ENCODE results near the gene NT5C1B.

Gene NT5C1B

GRCh38 chr2:18545384-18545783 lies 44.0 kb downstream of the NT5C1B start:
- Histone ChIP-seq H3K27me3 (replicated peaks; ENCODE audit: insufficient read depth, low read length) (no peaks in the 10 kb centered on the region), H3K4me1 (ENCODE audit: low read length) (0 out of 2 replicates have a peak, but pooled peaks cover 5% of the 10 kb centered on the region), H2AFZ (ENCODE audit: low read length) (no peak overlapping the region), H3K9me2 (replicated peaks; ENCODE audit: insufficient read depth, low read length) (no peaks in the 10 kb centered on the region), H4K20me1 (ENCODE audit: insufficient read depth, low read length) (no peaks in the 10 kb centered on the region), H3K4me2 (ENCODE audit: low read depth, low read length) (no peak overlapping the region), H3K27ac (ENCODE audit: low read length) (no peak overlapping the region), H3K79me2 (ENCODE audit: low read length) (no peaks in the 10 kb centered on the region), H3K9me3 (replicated peaks; ENCODE audit: insufficient read depth, low read length) (no peaks in the 10 kb centered on the region), H3K36me3 (replicated peaks; ENCODE audit: insufficient read depth, low read length) (no peaks in the 10 kb centered on the region), H3K4me3 (ENCODE audit: low read length) (no peak overlapping the region), H3F3A (ENCODE audit: insufficient read depth, low read length) (0 out of 2 replicates have a peak, but pooled peaks cover 5% of the 10 kb centered on the region), H3K9ac (ENCODE audit: low read length) (no peak overlapping the region)
- TF ChIP-seq EZH2phosphoT487 (IDR thresholded peaks at IDR 0.05; ENCODE audit: low read length) = no peak
- TF ChIP-seq, protein P1, sequence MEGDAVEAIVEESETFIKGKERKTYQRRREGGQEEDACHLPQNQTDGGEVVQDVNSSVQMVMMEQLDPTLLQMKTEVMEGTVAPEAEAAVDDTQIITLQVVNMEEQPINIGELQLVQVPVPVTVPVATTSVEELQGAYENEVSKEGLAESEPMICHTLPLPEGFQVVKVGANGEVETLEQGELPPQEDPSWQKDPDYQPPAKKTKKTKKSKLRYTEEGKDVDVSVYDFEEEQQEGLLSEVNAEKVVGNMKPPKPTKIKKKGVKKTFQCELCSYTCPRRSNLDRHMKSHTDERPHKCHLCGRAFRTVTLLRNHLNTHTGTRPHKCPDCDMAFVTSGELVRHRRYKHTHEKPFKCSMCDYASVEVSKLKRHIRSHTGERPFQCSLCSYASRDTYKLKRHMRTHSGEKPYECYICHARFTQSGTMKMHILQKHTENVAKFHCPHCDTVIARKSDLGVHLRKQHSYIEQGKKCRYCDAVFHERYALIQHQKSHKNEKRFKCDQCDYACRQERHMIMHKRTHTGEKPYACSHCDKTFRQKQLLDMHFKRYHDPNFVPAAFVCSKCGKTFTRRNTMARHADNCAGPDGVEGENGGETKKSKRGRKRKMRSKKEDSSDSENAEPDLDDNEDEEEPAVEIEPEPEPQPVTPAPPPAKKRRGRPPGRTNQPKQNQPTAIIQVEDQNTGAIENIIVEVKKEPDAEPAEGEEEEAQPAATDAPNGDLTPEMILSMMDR (IDR thresholded peaks at IDR 0.05; ENCODE audit: low read length) = no peak
- TF ChIP-seq EZH2 (optimal IDR thresholded peaks at IDR 0.05; ENCODE audit: low read depth, low read length) = no peak
- no peak for DNase-seq

GRCh38 chr2:18544171-18544570 lies 45.2 kb downstream of the NT5C1B start:
- no peaks in the 10 kb centered on the region for H3K79me2 ChIP-seq (ENCODE audit: low read length)
- no peak overlapping the region for H3K27ac ChIP-seq (ENCODE audit: low read length)
- H3K4me3 ChIP-seq (ENCODE audit: low read length) = no peak overlapping the region
- no peaks in the 10 kb centered on the region for H3K36me3 ChIP-seq (replicated peaks; ENCODE audit: insufficient read depth, low read length)
- no peak overlapping the region for H2AFZ ChIP-seq (ENCODE audit: low read length)
- H3K4me2 ChIP-seq (ENCODE audit: low read depth, low read length) = no peak overlapping the region
- H3K4me1 ChIP-seq (ENCODE audit: low read length) = 0 out of 2 replicates have a peak, but pooled peaks cover 5% of the 10 kb centered on the region
- H3K9ac ChIP-seq (ENCODE audit: low read length) = no peak overlapping the region
- TF ChIP-seq EZH2 (optimal IDR thresholded peaks at IDR 0.05; ENCODE audit: low read depth, low read length) (no peak), EZH2phosphoT487 (IDR thresholded peaks at IDR 0.05; ENCODE audit: low read length) (no peak)
- TF ChIP-seq, protein P1 (IDR thresholded peaks at IDR 0.05; ENCODE audit: low read length) = no peak
- H3K9me2 ChIP-seq (replicated peaks; ENCODE audit: insufficient read depth, low read length) = no peaks in the 10 kb centered on the region
- H3F3A ChIP-seq (ENCODE audit: insufficient read depth, low read length) = 0 out of 2 replicates have a peak, but pooled peaks cover 5% of the 10 kb centered on the region
- H3K9me3 ChIP-seq (replicated peaks; ENCODE audit: insufficient read depth, low read length) = no peaks in the 10 kb centered on the region
- no peak for DNase-seq
- no peaks in the 10 kb centered on the region for H4K20me1 ChIP-seq (ENCODE audit: insufficient read depth, low read length)
- no peaks in the 10 kb centered on the region for H3K27me3 ChIP-seq (replicated peaks; ENCODE audit: insufficient read depth, low read length)

GRCh38 chr2:18540872-18541271 lies 48.5 kb downstream of the NT5C1B start:
- Histone ChIP-seq H3K27me3 (replicated peaks; ENCODE audit: insufficient read depth, low read length) (no peaks in the 10 kb centered on the region), H3K4me3 (ENCODE audit: low read length) (no peak overlapping the region), H2AFZ (ENCODE audit: low read length) (no peak overlapping the region), H3K79me2 (ENCODE audit: low read length) (no peaks in the 10 kb centered on the region), H3K9ac (ENCODE audit: low read length) (no peak overlapping the region), H3K27ac (ENCODE audit: low read length) (no peak overlapping the region), H4K20me1 (ENCODE audit: insufficient read depth, low read length) (no peaks in the 10 kb centered on the region), H3F3A (ENCODE audit: insufficient read depth, low read length) (no peaks in the 10 kb centered on the region), H3K9me3 (replicated peaks; ENCODE audit: insufficient read depth, low read length) (no peaks in the 10 kb centered on the region), H3K9me2 (replicated peaks; ENCODE audit: insufficient read depth, low read length) (no peaks in the 10 kb centered on the region), H3K4me2 (ENCODE audit: low read depth, low read length) (no peak overlapping the region), H3K36me3 (replicated peaks; ENCODE audit: insufficient read depth, low read length) (no peaks in the 10 kb centered on the region), H3K4me1 (ENCODE audit: low read length) (no peaks in the 10 kb centered on the region)
- DNase-seq = no peak
- TF ChIP-seq EZH2 (optimal IDR thresholded peaks at IDR 0.05; ENCODE audit: low read depth, low read length) = no peak
- TF ChIP-seq, protein P1 (IDR thresholded peaks at IDR 0.05; ENCODE audit: low read length) = no peak
- no peak for TF ChIP-seq EZH2phosphoT487 (IDR thresholded peaks at IDR 0.05; ENCODE audit: low read length)
